NCI-H128 (cell line): ENCODE measurements around the gene NOS1.
"Not testable (repeated sequence)": the region's sequence is repeated elsewhere in the genome, so short reads cannot be mapped to it uniquely, and the experiment has no call there.

Experiments used
- DNase-seq: peaks from one replicate; lab custom pipeline; 2025; ENCODE audit not compliant: unreplicated experiment; lab: John Stamatoyannopoulos, UW

Gene NOS1

DNA sequence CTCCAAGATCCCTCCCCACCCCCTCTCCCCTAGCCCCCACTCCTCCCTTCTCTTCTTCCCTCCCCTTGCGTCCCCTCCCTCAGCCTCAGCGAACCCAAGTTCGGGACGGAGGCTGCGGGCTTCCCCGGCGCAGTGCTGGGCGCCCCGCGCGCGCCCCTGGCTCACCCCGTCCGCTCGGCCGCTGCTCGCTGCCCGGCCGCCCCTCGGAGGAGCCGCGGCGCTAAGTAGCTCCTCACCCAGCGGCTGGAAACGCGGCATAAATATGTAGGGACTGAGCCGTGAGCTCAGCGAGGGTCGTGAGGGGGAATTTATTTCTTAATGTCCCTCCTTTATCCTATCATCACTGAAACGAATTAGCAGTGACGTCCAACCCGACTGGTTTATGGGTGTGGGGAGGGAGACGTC is at the start of gene NOS1:
NOS1 (minus strand) TSS at position 280 of the 405 bp plus-strand sequence. CDS start 30,557 bp downstream, outside the sequence.
- DNase-seq = no peak

- DNase-seq = no peak
These were observed 47.9 kb upstream of the NOS1 start for GRCh38 chr12:117409286-117409685.

DNA sequence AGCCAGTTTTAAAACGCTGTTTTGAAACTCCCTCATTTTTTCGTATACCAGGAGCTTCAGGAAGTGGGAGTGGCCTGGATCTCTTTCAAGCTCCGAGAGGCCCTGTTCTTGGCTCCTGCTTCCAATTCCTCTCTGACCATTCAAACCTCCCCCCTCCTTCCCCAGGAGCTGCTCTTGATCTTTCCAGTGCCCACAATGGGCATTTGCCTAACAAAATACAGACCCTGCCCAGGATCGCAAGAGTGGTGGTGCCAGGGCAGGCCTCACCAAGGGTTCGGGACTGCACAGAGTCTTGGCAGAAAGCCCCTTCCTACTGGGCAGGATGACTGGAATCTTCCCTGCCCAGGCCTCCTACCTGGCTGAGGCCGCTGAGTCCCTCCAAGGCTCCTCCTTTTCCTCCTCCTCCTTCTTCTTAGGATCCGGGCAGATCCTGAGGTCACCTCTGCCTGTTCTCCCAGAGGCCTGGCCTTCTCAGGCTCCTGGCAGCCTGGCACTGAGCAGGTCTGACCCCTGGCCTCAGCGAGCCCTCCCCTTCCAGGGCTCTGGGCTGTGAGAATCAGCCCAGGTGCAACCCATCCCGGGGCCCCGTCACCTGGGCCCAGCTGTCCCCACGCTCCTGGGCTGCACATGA is 46.9 kb upstream of the NOS1 start:
- no peak for DNase-seq

DNA sequence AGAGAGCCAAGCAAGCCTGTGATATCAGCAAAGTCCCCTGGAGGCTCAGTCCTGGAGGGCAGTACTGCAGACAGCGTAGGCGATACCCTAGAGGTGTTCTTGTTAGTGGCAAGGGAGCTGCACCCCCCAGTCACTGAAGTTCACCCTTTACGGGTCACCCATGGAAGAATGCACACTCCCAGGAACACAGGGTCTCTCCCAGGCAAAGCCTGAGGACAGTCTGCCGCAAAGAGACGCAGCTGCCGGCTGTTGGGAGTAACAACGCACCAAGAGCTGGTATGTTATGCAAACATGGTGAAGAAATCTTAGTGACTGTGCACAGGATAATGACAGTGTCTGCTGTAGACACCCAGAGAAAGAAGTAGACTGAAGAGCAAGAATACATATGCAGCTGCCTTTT is 43.5 kb upstream of the NOS1 start:
- no peak for DNase-seq

GRCh38 chr12:117404203-117404853 is 42.9 kb upstream of the NOS1 start:
- DNase-seq = no peak

DNA sequence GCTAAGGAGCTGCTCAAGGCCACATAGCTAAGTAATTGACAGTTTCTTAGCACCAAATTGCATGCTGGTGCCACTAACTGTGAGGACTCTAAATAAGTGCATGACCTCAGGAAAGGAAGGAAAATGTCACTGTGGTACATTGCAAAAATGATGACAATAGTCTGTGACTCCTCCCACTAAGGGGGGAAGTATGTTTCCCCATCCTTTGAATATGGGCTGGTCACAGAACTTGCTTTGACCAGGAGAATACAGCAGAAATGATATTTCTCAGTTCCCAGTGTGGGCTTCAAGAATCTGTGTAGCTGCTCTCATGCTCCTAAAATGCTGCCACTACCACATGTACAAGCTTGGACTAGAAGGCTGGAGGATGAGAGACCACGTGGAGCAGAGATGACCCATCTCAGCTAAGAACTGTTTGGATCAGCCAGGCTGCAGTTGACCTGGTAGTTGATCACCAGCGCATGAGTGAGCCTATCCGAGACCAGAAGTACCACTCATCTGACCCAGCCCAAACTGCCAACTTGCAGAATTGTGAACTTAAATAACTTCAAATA is 42.2 kb upstream of the NOS1 start:
- DNase-seq = no peak

GRCh38 chr12:117402363-117402762 is 40.9 kb upstream of the NOS1 start:
- DNase-seq = no peak

- DNase-seq = no peak
These were observed 39.5 kb upstream of the NOS1 start for GRCh38 chr12:117400912-117401311.

GRCh38 chr12:117398482-117398881 is 37.1 kb upstream of the NOS1 start:
- DNase-seq = not testable (repeated sequence)

DNA sequence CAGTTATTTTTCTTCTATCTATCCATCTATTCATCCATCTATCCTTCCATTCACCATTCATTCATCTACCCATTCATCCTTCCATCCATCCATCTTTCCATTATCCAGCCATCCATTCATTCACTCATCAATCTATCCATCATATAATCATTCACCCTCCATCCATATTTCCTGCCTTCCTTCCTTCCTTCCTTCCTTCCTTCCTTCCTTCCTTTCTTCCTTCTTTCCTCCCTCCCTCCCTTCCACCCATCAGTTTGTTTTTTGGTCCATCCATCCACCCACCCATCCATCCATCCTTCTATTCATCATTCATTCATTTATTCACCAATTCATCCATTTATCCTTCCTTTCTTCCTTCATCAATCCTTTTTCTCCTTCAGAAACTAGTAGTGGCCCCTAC is 34.3 kb upstream of the NOS1 start:
- DNase-seq = no peak

- no peak for DNase-seq
These were observed 33.1 kb upstream of the NOS1 start for GRCh38 chr12:117394491-117394890.

DNA sequence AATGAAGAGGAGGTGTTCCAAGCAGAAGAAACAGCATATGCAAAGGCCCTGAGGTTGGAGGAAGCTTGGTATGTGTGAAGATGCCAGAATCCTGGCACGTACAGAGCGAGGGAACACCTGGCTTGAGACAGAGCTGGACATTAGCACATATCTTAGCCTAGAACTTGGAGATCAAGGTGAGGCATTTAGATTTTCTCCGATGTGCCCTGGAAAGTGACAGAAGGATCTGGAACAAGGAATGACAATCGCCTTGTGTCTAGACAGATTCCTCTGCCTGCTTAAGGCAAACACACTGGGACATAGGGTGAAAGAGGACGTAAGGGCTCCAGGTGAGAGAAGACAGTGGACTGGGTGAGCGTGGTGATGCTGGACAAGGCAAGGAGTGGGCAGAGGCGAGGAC is 32.2 kb upstream of the NOS1 start:
- DNase-seq = no peak

- DNase-seq = no peak
These were observed 29.4 kb upstream of the NOS1 start for GRCh38 chr12:117390866-117391265.

- no peak for DNase-seq
These were observed 27.6 kb upstream of the NOS1 start for GRCh38 chr12:117388951-117389446.

DNA sequence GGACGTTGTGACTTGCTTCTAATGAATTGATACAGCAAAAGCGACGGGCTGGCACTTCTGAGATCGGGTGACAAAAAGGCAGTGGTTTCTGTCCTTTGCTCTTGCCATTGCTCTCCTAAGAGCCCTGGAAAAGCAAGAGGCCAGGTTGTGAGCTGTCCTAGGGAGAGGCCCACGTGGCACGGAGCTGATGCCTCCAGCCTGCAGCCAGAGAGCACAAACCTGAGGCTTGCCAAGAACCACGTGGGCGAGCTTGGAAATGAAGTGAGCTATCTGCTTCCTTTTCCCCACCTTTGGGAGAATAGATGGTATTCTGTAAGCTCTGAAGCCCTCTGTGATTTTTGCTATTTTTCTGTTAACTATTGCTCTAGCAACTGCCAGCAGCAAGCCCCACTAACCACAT is 26.4 kb upstream of the NOS1 start:
- DNase-seq = no peak

- DNase-seq = no peak
These were observed 23.3 kb upstream of the NOS1 start for GRCh38 chr12:117384735-117385134.

GRCh38 chr12:117380083-117380482 is 18.7 kb upstream of the NOS1 start:
- no peak for DNase-seq

DNA sequence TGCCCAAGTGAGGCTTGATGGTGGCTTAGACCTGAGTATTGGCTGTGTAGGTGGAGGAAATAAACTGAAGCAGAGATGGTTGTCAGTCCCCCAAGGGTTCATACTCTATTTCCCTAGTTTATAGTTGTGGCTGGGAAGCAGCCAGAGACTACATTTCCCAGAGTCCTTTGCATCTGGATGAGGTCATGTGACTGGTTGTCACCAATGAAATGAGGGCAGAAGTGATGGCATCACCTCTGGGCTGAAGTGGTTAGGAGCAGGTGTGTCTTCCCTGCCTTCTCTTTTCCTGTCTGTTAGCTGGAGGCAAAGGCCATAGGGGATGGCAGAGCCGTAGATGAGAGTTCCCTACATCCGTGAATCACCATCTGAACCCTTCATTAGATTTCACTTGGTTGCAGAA is 16.3 kb upstream of the NOS1 start:
- no peak for DNase-seq

- DNase-seq = no peak
These were observed 9.2 kb upstream of the NOS1 start for GRCh38 chr12:117370588-117370987.

- not testable (repeated sequence) for DNase-seq
These were observed 8.6 kb upstream of the NOS1 start for GRCh38 chr12:117370000-117370399.

- peak; percentile 85 for DNase-seq
These were observed 5.7 kb upstream of the NOS1 start for GRCh38 chr12:117367006-117367638.

DNA sequence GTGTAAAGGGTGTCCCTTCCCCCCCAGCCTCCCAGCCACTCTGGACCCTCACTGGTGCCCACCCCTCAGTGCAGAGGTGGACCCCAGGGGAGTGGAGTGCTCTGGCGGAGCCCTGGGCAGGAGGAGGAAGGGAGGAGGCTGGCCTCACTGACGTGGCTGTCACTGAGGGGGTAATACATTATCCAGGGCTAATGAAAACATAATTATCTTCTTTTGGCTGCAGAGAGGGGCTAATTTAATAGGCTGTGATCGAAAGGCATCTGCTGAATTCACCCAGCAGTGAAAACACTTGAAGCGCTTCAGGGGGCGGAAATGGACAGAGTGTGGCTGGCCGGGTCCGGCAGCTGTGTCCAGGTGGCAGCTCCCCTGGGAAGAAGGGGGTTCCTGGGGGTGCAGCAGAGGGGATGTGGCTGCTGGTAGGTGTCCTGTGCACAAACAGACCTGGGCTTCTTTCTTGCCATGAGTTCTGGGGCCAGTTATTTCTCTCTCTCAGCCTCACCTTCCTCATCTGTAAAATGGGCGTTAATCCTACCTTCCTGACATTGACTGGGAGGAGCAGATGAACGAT is 3.7 kb upstream of the NOS1 start:
- no peak for DNase-seq
